SK-N-SH (cell line): ENCODE results near the gene INTS6L.

ENCODE experiments used
- CHD2 ChIP-seq: fragments of 150-350 bp; IDR thresholded peaks from 2 replicates; pipeline ENCODE4 v1.6.1; 2018; ENCODE audit warnings: low read length; ENCODE audit not compliant: partially characterized antibody
- CTCF ChIP-seq: fragments of 200-600 bp; sonication (generic); IDR thresholded peaks from 2 replicates; pipeline ENCODE4 v1.6.1; 2017; ENCODE audit warnings: antibody characterized with exemption, mild to moderate bottlenecking, moderate library complexity
- MXI1 ChIP-seq: IDR thresholded peaks from 2 replicates; pipeline ENCODE4 v1.6.1; 2012; ENCODE audit warnings: mild to moderate bottlenecking, low read depth, low read length, improper control_type of control experiment

GRCh38 chrX:135520022-135520552 is 373 bp upstream of the INTS6L start:
- TF ChIP-seq CTCF (no peak), CHD2 (no peak), MXI1 (no peak)
